Parathyroid adenoma (tissue), 2 donors: ENCODE results near the gene EXOC4.

Experiments used
- H2AFZ ChIP-seq: fragments of 300-600 bp; sonication (generic); one replicate; pipeline ENCODE4 v1.7.0; 2017; ENCODE audit warnings: antibody characterized with exemption, mild to moderate bottlenecking
- H3K27ac ChIP-seq: fragments of 300-600 bp; sonication (generic); one replicate; pipeline ENCODE4 v1.7.0; 2017
- H3K27me3 ChIP-seq: fragments of 300-600 bp; sonication (generic); one replicate; pipeline ENCODE4 v1.7.0; 2017; ENCODE audit warnings: low read length; ENCODE audit not compliant: control insufficient read depth, insufficient read depth
- H3K36me3 ChIP-seq: fragments of 300-600 bp; sonication (generic); one replicate; pipeline ENCODE4 v1.7.0; 2017; ENCODE audit warnings: low read length; ENCODE audit not compliant: control insufficient read depth, insufficient read depth
- H3K4me1 ChIP-seq: fragments of 300-600 bp; sonication (generic); one replicate; pipeline ENCODE4 v1.7.0; 2017; ENCODE audit warnings: control low read depth
- H3K4me2 ChIP-seq: fragments of 300-600 bp; sonication (generic); one replicate; pipeline ENCODE4 v1.7.0; 2017; ENCODE audit warnings: low read length
- H3K4me3 ChIP-seq: fragments of 300-600 bp; sonication (generic); one replicate; pipeline ENCODE4 v1.7.0; 2017; ENCODE audit warnings: low read depth, low read length
- H3K79me2 ChIP-seq: fragments of 300-600 bp; sonication (generic); one replicate; pipeline ENCODE4 v1.7.0; 2017; ENCODE audit warnings: control low read depth
- H3K9ac ChIP-seq: fragments of 300-600 bp; sonication (generic); one replicate; pipeline ENCODE4 v1.7.0; 2017; ENCODE audit warnings: mild to moderate bottlenecking
- H3K9me3 ChIP-seq: fragments of 300-600 bp; sonication (generic); one replicate; pipeline ENCODE4 v1.7.0; 2017; ENCODE audit warnings: low read length; ENCODE audit not compliant: control insufficient read depth
- CTCF ChIP-seq: fragments of 300-600 bp; sonication (generic); IDR thresholded peaks from one replicate; pipeline ENCODE4 v1.7.0; 2017; ENCODE audit warnings: antibody characterized with exemption, mild to moderate bottlenecking
- donor health status: primary hyperparathyroidism.

Gene EXOC4

DNA sequence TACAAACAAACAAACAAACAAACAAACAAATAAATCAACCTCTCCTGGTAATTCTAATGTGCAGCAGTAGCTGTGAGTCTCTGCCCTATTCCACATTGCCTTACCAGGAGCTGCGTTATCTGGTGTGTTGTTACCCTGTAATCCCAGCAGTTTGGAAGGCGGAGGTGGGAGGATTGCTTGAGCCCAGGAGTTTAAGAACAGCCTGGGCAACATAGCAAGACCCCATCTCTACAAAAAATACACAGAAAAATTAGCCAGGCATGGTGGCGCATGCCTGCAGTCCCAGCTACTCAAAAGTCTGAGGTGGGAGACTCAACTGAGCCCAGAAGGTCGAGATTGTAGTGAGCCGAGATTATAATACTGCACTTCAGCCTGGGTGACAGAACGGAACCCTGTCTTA lies 192.7 kb downstream of the EXOC4 start:
- Histone ChIP-seq H3K36me3 (no peaks in the 10 kb centered on the region), H3K79me2 (peaks cover 2% of the 10 kb centered on the region), H3K9me3 (no peaks in the 10 kb centered on the region), H3K4me3 (no peak overlapping the region), H3K27me3 (no peaks in the 10 kb centered on the region), H3K9ac (no peak overlapping the region), H3K4me1 (no peaks in the 10 kb centered on the region), H3K27ac (no peak overlapping the region), H3K4me2 (no peak overlapping the region), H2AFZ (no peak overlapping the region)
- TF ChIP-seq CTCF = no peak

- TF ChIP-seq CTCF = no peak
- no peaks in the 10 kb centered on the region for H3K27me3 ChIP-seq
- H3K79me2 ChIP-seq = peaks cover 2% of the 10 kb centered on the region
- no peak overlapping the region for H3K4me2 ChIP-seq
- no peak overlapping the region for H3K9ac ChIP-seq
- no peak overlapping the region for H2AFZ ChIP-seq
- no peaks in the 10 kb centered on the region for H3K9me3 ChIP-seq
- no peaks in the 10 kb centered on the region for H3K36me3 ChIP-seq
- no peaks in the 10 kb centered on the region for H3K4me1 ChIP-seq
- H3K27ac ChIP-seq = no peak overlapping the region
- H3K4me3 ChIP-seq = no peak overlapping the region
Measured at GRCh38 chr7:133448012-133448411, 195.1 kb downstream of the EXOC4 start.

DNA sequence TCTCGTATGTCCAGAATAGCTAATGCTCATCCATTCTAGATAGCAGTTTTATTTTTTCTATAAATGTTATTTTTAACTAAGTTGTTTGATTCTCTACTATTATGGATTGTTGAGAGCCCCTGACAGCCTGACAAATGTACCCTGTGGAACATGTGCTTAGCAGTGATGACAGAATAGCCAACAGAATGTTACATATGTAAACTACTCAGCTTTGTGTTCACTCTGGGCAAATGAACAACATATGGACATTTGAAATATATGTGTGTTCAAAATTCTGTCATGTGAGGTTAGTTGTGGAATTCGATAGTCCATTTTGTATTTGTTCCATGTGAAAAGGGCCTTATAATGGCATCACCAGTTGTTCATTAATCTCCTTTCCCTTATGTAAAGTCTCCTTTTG lies 199.7 kb downstream of the EXOC4 start:
- no peak overlapping the region for H3K4me2 ChIP-seq
- H3K4me3 ChIP-seq = no peak overlapping the region
- no peaks in the 10 kb centered on the region for H3K9me3 ChIP-seq
- no peak overlapping the region for H3K9ac ChIP-seq
- no peak overlapping the region for H3K27ac ChIP-seq
- H3K27me3 ChIP-seq = no peaks in the 10 kb centered on the region
- H3K4me1 ChIP-seq = no peaks in the 10 kb centered on the region
- H3K79me2 ChIP-seq = no peaks in the 10 kb centered on the region
- no peak overlapping the region for H2AFZ ChIP-seq
- no peaks in the 10 kb centered on the region for H3K36me3 ChIP-seq
- no peak for TF ChIP-seq CTCF

DNA sequence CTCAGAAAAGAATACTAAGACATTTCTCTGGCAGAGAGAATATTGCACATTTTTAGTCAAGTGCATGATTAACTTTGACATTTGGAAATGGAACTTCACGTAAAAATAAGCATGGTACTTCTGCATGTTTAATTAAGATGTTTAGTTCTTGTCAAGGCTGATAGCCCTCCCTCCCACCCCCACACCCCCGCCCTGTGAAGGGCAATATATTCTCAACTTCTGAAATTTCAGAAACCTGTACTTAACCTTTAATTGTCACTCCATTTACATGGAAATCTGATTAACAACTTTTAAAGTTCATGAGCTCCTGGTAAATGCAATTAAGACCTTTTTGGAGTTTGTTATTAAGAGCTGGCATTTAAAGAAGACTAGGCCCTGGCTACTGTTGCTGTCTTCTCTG lies 205.8 kb downstream of the EXOC4 start:
- Histone ChIP-seq H2AFZ (no peak overlapping the region), H3K4me2 (no peak overlapping the region), H3K4me1 (no peaks in the 10 kb centered on the region), H3K36me3 (no peaks in the 10 kb centered on the region), H3K4me3 (no peak overlapping the region), H3K79me2 (no peaks in the 10 kb centered on the region), H3K9me3 (no peaks in the 10 kb centered on the region), H3K9ac (no peak overlapping the region), H3K27me3 (no peaks in the 10 kb centered on the region), H3K27ac (no peak overlapping the region)
- TF ChIP-seq CTCF = no peak

DNA sequence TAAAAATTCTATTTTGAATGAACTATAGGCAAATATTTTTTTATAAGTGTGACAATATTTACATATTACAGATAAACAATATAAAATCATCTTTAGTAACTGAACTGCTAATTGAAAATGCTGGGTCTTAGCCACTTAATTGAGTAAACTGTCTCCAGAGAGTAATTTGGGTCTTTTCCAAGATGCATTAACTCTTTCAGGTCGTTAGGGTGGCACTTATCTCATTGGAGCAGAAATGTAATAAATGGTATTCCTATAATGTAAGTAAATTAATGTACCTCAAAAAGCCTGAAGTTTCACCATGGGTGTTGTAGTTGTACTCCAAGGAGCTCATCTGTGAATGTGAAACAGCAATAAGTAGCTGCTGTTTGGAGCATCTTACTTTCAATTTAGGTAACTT lies 208.5 kb downstream of the EXOC4 start:
- Histone ChIP-seq H3K79me2 (no peaks in the 10 kb centered on the region), H3K27ac (no peak overlapping the region), H2AFZ (no peak overlapping the region), H3K4me3 (no peak overlapping the region), H3K27me3 (no peaks in the 10 kb centered on the region), H3K36me3 (no peaks in the 10 kb centered on the region), H3K9ac (no peak overlapping the region), H3K9me3 (no peaks in the 10 kb centered on the region), H3K4me2 (no peak overlapping the region), H3K4me1 (no peaks in the 10 kb centered on the region)
- TF ChIP-seq CTCF = no peak
